Fibroblast of lung (primary cell): ENCODE measurements around the gene MSN. TPM values are rescaled to one million over a fixed set of nuclear protein-coding genes. Genes with fewer than 3 reads are reported as not detected.
"Not testable (repeated sequence)": the region's sequence is repeated elsewhere in the genome, so short reads cannot be mapped to it uniquely, and the experiment has no call there.

Source experiments
- DNase-seq, 2 donors: peaks; one replicate each; pipeline versions ENCODE4 v3.0.0 to v3.0.0-alpha.2; 2010; ENCODE audit warnings: low read depth in 2 of 2
- H2AFZ ChIP-seq: 2 replicates; pipeline ENCODE4 v1.5.1; 2012; ENCODE audit warnings: low read length, control low read depth, inconsistent platforms
- H3K27ac ChIP-seq: 2 replicates; pipeline ENCODE4 v1.5.1; 2011; ENCODE audit warnings: low read length, control low read depth; ENCODE audit not compliant: insufficient read depth
- H3K27me3 ChIP-seq: 2 replicates; pipeline ENCODE4 v1.5.1; 2011; ENCODE audit warnings: mild to moderate bottlenecking, low read length; ENCODE audit not compliant: control insufficient read depth, insufficient read depth
- H3K36me3 ChIP-seq: 2 replicates; pipeline ENCODE4 v1.5.1; 2011; ENCODE audit warnings: low read length; ENCODE audit not compliant: control insufficient read depth, insufficient read depth
- H3K4me1 ChIP-seq: 2 replicates; pipeline ENCODE4 v1.5.1; 2011; ENCODE audit warnings: low read length; ENCODE audit not compliant: control insufficient read depth, insufficient read depth; ENCODE audit errors: extremely low read depth
- H3K4me2 ChIP-seq: 2 replicates; pipeline ENCODE4 v1.5.1; 2011; ENCODE audit warnings: low read length, control low read depth; ENCODE audit not compliant: insufficient read depth; ENCODE audit errors: extremely low read depth
- H3K4me3 ChIP-seq, 4 experiments: fragments of 200-600 bp in 1 of 4; sonication (generic) in 1 of 4; replicated peaks in 1 of 4; 2 replicates each; pipeline ENCODE4 v1.5.1; 2011 to 2016; ENCODE audit warnings: low read length in 4 of 4, low read depth in 3 of 4, mild to moderate bottlenecking in 3 of 4, control low read depth in 2 of 4, inconsistent platforms in 1 of 4, mixed read lengths in 1 of 4; ENCODE audit not compliant: insufficient read depth in 1 of 4; ENCODE audit errors: control extremely low read depth in 1 of 4
- H3K79me2 ChIP-seq: 2 replicates; pipeline ENCODE4 v1.5.1; 2012; ENCODE audit warnings: mild to moderate bottlenecking, low read length, inconsistent platforms; ENCODE audit not compliant: control insufficient read depth, insufficient read depth
- H3K9ac ChIP-seq: 2 replicates; pipeline ENCODE4 v1.5.1; 2011; ENCODE audit warnings: mild to moderate bottlenecking, low read length, control low read depth; ENCODE audit not compliant: insufficient read depth
- H3K9me3 ChIP-seq: 2 replicates; pipeline ENCODE4 v1.5.1; 2012; ENCODE audit warnings: low read depth, low read length; ENCODE audit not compliant: control insufficient read depth, insufficient read depth
- H4K20me1 ChIP-seq: 2 replicates; pipeline ENCODE4 v1.5.1; 2011; ENCODE audit warnings: low read length; ENCODE audit not compliant: control insufficient read depth, insufficient read depth; ENCODE audit errors: extremely low read depth
- EZH2 ChIP-seq: IDR thresholded peaks from 2 replicates; pipeline ENCODE4 v1.5.1; 2012; ENCODE audit warnings: low read length, control low read depth, mild to moderate bottlenecking; ENCODE audit errors: missing control alignments
- polyA plus RNA-seq, 2 donors: library from polyadenylated mRNA; depleted of rRNA in 1 of 2; stranded (reverse) in 1 of 2; unstranded in 1 of 2; fragments of >200 nt; gene quantifications; 2 replicates each; pipeline ENCODE4 v1.2.1, GENCODE V29; 2011 to 2012; ENCODE audit warnings: missing spikeins in 1 of 2
- total RNA-seq: library from RNA; depleted of rRNA; stranded (reverse); fragments of >200 nt; gene quantifications from 2 replicates; pipeline ENCODE4 v1.2.1, GENCODE V29; 2014
- TF ChIP-seq, protein P1 (sequence below), 2 donors: IDR thresholded peaks in 1 of 2; conservative IDR thresholded peaks in 1 of 2; 1 replicate in 1 of 2; 2 replicates in 1 of 2; pipeline ENCODE4 v1.5.1; 2011 to 2012; ENCODE audit warnings: low read length in 2 of 2, control low read depth in 1 of 2, inconsistent platforms in 1 of 2, low read depth in 1 of 2, mild to moderate bottlenecking in 1 of 2

Gene MSN
- total and polyA plus RNA-seq, 2 donors (not counting 1 experiment from before 2014, with no cell fraction given) = 148 to 488 TPM

DNA sequence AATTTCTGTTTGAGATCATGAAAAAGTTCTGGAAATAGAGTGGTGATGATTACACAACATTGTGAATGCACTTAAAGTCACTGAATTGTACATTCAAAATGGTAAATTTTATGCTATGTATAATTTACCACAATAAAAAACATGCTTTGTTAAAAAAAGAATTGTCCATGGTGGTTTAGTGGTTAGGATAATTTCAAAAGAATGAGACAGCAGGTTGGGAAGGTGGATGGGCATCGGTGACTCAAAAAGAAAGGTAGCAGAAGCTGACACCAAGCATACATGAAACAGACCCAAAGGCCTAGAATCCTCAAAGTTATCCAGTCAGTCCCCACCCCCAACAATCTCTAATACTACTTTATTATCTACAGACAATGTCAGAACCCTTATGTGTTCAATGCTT is 91.1 kb downstream of the MSN start:
- no peak for DNase-seq
- Histone ChIP-seq H3K79me2 (no peaks in the 10 kb centered on the region), H3K27me3 (no peaks in the 10 kb centered on the region), H3K4me2 (no peak overlapping the region), H3K9ac (no peak overlapping the region), H4K20me1 (no peaks in the 10 kb centered on the region), H2AFZ (no peak overlapping the region), H3K36me3 (no peaks in the 10 kb centered on the region), H3K4me1 (no peaks in the 10 kb centered on the region), H3K4me3 (no peak overlapping the region), H3K9me3 (no peaks in the 10 kb centered on the region), H3K27ac (no peak overlapping the region)
- TF ChIP-seq EZH2 = no peak
- TF ChIP-seq, protein P1, sequence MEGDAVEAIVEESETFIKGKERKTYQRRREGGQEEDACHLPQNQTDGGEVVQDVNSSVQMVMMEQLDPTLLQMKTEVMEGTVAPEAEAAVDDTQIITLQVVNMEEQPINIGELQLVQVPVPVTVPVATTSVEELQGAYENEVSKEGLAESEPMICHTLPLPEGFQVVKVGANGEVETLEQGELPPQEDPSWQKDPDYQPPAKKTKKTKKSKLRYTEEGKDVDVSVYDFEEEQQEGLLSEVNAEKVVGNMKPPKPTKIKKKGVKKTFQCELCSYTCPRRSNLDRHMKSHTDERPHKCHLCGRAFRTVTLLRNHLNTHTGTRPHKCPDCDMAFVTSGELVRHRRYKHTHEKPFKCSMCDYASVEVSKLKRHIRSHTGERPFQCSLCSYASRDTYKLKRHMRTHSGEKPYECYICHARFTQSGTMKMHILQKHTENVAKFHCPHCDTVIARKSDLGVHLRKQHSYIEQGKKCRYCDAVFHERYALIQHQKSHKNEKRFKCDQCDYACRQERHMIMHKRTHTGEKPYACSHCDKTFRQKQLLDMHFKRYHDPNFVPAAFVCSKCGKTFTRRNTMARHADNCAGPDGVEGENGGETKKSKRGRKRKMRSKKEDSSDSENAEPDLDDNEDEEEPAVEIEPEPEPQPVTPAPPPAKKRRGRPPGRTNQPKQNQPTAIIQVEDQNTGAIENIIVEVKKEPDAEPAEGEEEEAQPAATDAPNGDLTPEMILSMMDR (conservative IDR thresholded peaks at IDR 0.05 in 1 of 2, IDR thresholded peaks at IDR 0.05 in 1 of 2; ENCODE audit: low read depth in 1 of 2, low read length in 2 of 2) = no peak

DNA sequence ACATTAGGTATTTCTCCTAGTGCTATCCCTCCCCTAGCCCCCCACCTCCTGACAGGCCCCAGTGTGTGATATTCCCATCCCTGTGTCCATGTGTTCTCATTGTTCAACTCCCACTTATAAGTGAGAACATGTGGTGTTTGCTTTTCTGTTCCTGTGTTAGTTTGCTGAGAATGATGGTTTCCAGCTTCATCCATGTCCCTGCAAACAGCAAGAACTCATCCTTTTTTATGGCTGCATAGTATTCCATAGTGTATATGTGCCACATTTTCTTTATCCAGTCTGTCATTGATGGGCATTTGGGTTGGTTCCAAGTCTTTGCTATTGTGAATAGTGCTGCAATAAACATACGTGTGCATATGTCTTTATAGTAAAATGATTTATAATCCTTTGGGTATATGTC is 92.1 kb downstream of the MSN start:
- not testable (repeated sequence) for H3K4me1 ChIP-seq, H3K27ac ChIP-seq, H4K20me1 ChIP-seq, H3K4me3 ChIP-seq, H3K79me2 ChIP-seq, H3K9me3 ChIP-seq, H3K27me3 ChIP-seq, DNase-seq, H2AFZ ChIP-seq, H3K36me3 ChIP-seq, H3K4me2 ChIP-seq, H3K9ac ChIP-seq

DNA sequence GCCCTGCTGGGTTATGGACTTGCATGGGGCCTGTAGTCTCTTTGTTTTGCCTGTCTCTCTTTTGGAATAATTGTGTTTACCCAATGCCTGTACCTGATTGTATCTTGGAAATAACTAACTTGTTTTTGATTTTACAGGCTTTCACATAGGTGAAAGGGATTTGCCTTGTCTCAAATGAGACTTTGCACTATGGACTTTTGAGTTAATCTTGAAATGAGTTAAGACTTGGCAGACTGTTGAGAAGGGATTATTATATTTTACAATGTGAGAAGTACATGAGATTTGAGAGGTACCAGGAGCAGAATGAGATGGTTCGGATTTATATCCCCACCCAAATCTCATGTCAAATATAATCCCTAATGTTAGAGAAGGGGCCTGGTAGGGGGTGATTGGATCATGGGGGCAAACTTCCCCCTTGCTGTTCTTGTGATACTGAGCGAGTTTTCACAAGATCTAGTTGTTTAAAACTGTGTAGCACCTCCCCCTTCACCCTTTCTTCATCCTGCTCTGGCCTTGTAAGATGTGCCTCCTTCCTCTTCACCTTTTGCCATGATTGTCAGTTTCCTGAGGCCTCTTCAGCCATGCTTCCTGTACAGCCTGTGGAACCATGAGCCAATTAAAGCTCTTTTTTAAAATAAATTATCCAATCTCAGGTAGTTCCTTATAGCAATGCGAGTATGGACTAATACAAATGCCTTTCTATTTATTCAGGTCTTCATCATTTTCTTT is 102.3 kb downstream of the MSN start:
- Histone ChIP-seq H3K9me3 (no peaks in the 10 kb centered on the region), H4K20me1 (no peaks in the 10 kb centered on the region), H2AFZ (no peak overlapping the region), H3K79me2 (no peaks in the 10 kb centered on the region), H3K36me3 (no peaks in the 10 kb centered on the region), H3K4me3 (no peak overlapping the region), H3K4me2 (no peak overlapping the region), H3K27ac (no peak overlapping the region), H3K9ac (no peak overlapping the region), H3K27me3 (no peaks in the 10 kb centered on the region), H3K4me1 (no peaks in the 10 kb centered on the region)
- no peak for DNase-seq
- TF ChIP-seq, protein P1 (conservative IDR thresholded peaks at IDR 0.05 in 1 of 2, IDR thresholded peaks at IDR 0.05 in 1 of 2; ENCODE audit: low read depth in 1 of 2, low read length in 2 of 2) = no peak
- no peak for TF ChIP-seq EZH2
